PC-9 (cell line): ENCODE measurements around the gene DHX8.

ENCODE experiments used
- EZH2 ChIP-seq: fragments of 200-600 bp; sonication (generic); IDR thresholded peaks from 2 replicates; pipeline ENCODE4 v1.8.0; 2017; ENCODE audit warnings: antibody characterized with exemption, low read depth
- TF ChIP-seq, protein P1 (sequence below): fragments of 200-600 bp; sonication (generic); conservative IDR thresholded peaks from 2 replicates; pipeline ENCODE4 v1.6.1; 2017; ENCODE audit warnings: mixed run types, antibody characterized with exemption, mild to moderate bottlenecking, moderate library complexity

DNA sequence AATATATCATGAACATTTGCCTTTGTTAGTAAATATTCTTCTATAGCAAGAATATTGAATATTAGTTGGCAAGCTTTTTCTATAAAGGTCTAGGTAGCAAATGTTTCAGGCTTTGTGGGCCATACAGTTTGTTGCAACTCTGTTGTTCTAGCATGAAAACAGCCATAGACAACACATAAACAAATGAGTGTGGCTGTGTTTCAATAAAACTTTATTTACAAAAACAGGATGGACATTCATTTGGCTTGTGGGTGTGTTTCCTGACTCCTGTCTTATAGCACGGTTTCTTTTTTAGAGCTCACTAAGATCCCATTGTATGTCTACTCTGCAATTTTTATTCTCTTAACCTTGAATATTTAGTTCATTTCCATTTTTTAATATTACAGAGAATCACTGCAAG, 46.0 kb upstream of the DHX8 start:
- TF ChIP-seq, protein P1, sequence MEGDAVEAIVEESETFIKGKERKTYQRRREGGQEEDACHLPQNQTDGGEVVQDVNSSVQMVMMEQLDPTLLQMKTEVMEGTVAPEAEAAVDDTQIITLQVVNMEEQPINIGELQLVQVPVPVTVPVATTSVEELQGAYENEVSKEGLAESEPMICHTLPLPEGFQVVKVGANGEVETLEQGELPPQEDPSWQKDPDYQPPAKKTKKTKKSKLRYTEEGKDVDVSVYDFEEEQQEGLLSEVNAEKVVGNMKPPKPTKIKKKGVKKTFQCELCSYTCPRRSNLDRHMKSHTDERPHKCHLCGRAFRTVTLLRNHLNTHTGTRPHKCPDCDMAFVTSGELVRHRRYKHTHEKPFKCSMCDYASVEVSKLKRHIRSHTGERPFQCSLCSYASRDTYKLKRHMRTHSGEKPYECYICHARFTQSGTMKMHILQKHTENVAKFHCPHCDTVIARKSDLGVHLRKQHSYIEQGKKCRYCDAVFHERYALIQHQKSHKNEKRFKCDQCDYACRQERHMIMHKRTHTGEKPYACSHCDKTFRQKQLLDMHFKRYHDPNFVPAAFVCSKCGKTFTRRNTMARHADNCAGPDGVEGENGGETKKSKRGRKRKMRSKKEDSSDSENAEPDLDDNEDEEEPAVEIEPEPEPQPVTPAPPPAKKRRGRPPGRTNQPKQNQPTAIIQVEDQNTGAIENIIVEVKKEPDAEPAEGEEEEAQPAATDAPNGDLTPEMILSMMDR: no peak
- TF ChIP-seq EZH2: no peak
